PC-9 (cell line): Measurements from ENCODE around the gene ADCY4. TPM values are rescaled to one million over a fixed set of nuclear protein-coding genes. Genes with fewer than 3 reads are reported as not detected.

Experiments
- BruUV-seq: library from RNA; stranded (reverse); fragments of 400-500 nt; replicated peaks from 2 replicates; lab custom pipeline; 2021; lab: Mats Ljungman, UMichigan
- CTCF ChIA-PET: fragments of 300-600 bp; sonication (Branson Sonifier 250); formaldehyde crosslinking; loops from one replicate; lab custom pipeline; 2022; ENCODE audit warnings: antibody characterized with exemption; lab: Charles Lee
- POLR2A ChIA-PET: fragments of 300-600 bp; sonication (Branson Sonifier 250); formaldehyde crosslinking; loops from one replicate; lab custom pipeline; 2022; ENCODE audit warnings: antibody characterized with exemption; ENCODE audit not compliant: unreplicated experiment; lab: Charles Lee
- DNase-seq, 2 experiments: peaks; one replicate each; pipeline versions ENCODE4 v3.0.0 to v3.0.0-alpha.2; 2015 to 2022; ENCODE audit warnings: mixed read lengths in 1 of 2
- H2AFZ ChIP-seq: fragments of 200-600 bp; sonication (generic); 2 replicates; pipeline ENCODE4 v1.8.1; 2017; ENCODE audit warnings: antibody characterized with exemption
- H3F3A ChIP-seq: fragments of 200-600 bp; sonication (generic); 2 replicates; pipeline ENCODE4 v1.8.1; 2017; ENCODE audit warnings: antibody characterized with exemption, mild to moderate bottlenecking, low read depth; ENCODE audit not compliant: insufficient read depth
- H3K27ac ChIP-seq: fragments of 200-600 bp; sonication (generic); 2 replicates; pipeline ENCODE4 v1.6.1; 2016; ENCODE audit warnings: mixed run types
- H3K27me3 ChIP-seq: fragments of 200-600 bp; sonication (generic); 2 replicates; pipeline ENCODE4 v1.6.1; 2016; ENCODE audit warnings: low read depth, mixed run types; ENCODE audit not compliant: insufficient read depth
- H3K36me3 ChIP-seq: fragments of 200-600 bp; sonication (generic); 2 replicates; pipeline ENCODE4 v1.6.1; 2016; ENCODE audit warnings: low read depth, mixed run types
- H3K4me1 ChIP-seq: fragments of 200-600 bp; sonication (generic); replicated peaks from 2 replicates; pipeline ENCODE4 v1.6.1; 2016; ENCODE audit warnings: mixed run types; ENCODE audit not compliant: insufficient read depth
- H3K4me2 ChIP-seq: fragments of 200-600 bp; sonication (generic); 2 replicates; pipeline ENCODE4 v1.6.1; 2017; ENCODE audit warnings: mixed run types
- H3K4me3 ChIP-seq: fragments of 200-600 bp; sonication (generic); 2 replicates; pipeline ENCODE4 v1.6.1; 2016; ENCODE audit warnings: mixed run types
- H3K79me2 ChIP-seq: fragments of 200-600 bp; sonication (generic); 2 replicates; pipeline ENCODE4 v1.6.1; 2017; ENCODE audit warnings: low read depth, mixed run types
- H3K9me2 ChIP-seq: fragments of 200-600 bp; sonication (generic); 2 replicates; pipeline ENCODE4 v1.8.1; 2017; ENCODE audit warnings: mild to moderate bottlenecking; ENCODE audit not compliant: insufficient read depth
- H3K9me3 ChIP-seq: fragments of 200-600 bp; sonication (generic); 2 replicates; pipeline ENCODE4 v1.8.1; 2016; ENCODE audit warnings: low read depth; ENCODE audit not compliant: insufficient read depth
- H4K20me1 ChIP-seq: fragments of 200-600 bp; sonication (generic); 2 replicates; pipeline ENCODE4 v1.8.1; 2017; ENCODE audit not compliant: insufficient read depth
- EZH2 ChIP-seq: fragments of 200-600 bp; sonication (generic); IDR thresholded peaks from 2 replicates; pipeline ENCODE4 v1.8.0; 2017; ENCODE audit warnings: antibody characterized with exemption, low read depth
- intact Hi-C: fragments of 100-400 bp; cut with micrococcal nuclease; formaldehyde crosslinking; loops from one replicate; pipeline ENCODE4 v1.10.0; 2022; ENCODE audit not compliant: unreplicated experiment
- total RNA-seq: library from RNA; stranded (reverse); gene quantifications from 2 replicates; pipeline ENCODE4 v1.2.3, GENCODE V29; 2021
- TF ChIP-seq, protein P1 (sequence below): fragments of 200-600 bp; sonication (generic); conservative IDR thresholded peaks from 2 replicates; pipeline ENCODE4 v1.6.1; 2017; ENCODE audit warnings: mixed run types, antibody characterized with exemption, mild to moderate bottlenecking, moderate library complexity

ADCY4 gene
- total RNA-seq, 1 experiment from 2014 or later: 1.8 TPM

DNA sequence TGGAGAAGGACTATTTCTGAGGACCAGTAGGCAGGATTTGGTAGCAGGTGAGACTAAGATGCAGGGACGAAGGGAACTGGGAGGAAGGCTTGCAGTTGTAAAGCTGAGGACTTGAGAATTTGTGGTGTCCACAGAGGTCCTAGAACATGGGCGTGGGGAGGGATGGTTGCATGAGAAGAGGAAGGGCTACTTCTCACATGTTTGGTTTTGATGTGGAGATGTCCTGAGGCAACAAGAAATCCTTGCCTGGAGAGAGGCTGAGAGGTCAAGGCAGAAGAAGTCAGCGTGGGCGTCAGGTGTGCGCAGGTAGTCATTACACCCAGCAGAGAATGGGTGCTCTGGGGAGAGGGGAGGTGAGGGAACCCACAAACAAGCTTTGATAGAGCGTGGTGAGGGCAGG is 57.8 kb downstream of the ADCY4 start:
- Histone ChIP-seq H3F3A (peaks cover 26% of the 10 kb centered on the region), H2AFZ (no peak overlapping the region), H3K79me2 (no peaks in the 10 kb centered on the region), H3K27me3 (no peaks in the 10 kb centered on the region), H3K27ac (no peak overlapping the region), H3K4me2 (no peak overlapping the region), H3K9me3 (no peaks in the 10 kb centered on the region), H3K4me3 (no peak overlapping the region), H3K36me3 (no peaks in the 10 kb centered on the region), H4K20me1 (no peaks in the 10 kb centered on the region), H3K9me2 (no peaks in the 10 kb centered on the region), H3K4me1 (peaks cover 22% of the 10 kb centered on the region)
- BruUV-seq: no TSS peak
- no peak for DNase-seq
- no peak for TF ChIP-seq EZH2
- TF ChIP-seq, protein P1, sequence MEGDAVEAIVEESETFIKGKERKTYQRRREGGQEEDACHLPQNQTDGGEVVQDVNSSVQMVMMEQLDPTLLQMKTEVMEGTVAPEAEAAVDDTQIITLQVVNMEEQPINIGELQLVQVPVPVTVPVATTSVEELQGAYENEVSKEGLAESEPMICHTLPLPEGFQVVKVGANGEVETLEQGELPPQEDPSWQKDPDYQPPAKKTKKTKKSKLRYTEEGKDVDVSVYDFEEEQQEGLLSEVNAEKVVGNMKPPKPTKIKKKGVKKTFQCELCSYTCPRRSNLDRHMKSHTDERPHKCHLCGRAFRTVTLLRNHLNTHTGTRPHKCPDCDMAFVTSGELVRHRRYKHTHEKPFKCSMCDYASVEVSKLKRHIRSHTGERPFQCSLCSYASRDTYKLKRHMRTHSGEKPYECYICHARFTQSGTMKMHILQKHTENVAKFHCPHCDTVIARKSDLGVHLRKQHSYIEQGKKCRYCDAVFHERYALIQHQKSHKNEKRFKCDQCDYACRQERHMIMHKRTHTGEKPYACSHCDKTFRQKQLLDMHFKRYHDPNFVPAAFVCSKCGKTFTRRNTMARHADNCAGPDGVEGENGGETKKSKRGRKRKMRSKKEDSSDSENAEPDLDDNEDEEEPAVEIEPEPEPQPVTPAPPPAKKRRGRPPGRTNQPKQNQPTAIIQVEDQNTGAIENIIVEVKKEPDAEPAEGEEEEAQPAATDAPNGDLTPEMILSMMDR: no peak
- CTCF ChIA-PET: no interaction called here
- intact Hi-C loops: no loop called here
- POLR2A ChIA-PET: no interaction called here

DNA sequence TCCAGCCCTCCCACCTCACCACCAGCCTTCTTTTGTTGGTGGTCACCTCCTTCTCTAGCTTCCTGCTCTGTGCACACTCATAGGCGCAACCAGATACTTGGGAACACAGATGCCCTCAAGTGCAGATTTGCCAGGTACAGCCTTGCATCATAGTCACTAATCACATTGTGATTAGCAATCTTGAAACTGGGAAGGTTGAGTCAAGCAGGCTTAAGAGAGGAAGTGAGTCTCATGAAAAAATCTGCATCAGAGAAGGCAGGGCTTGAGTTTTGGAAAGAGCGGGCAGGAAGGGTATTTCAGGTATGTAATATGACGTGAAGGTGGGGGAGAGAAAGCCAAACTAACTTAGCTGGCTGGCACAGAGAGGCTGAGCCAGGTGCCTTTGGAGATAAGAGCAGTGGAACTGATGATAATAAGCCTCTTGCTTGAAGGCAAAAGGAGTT is 60.7 kb downstream of the ADCY4 start:
- Histone ChIP-seq H3K9me3 (no peaks in the 10 kb centered on the region), H3K9me2 (no peaks in the 10 kb centered on the region), H2AFZ (no peak overlapping the region), H3K27me3 (no peaks in the 10 kb centered on the region), H3K4me1 (peaks cover 24% of the 10 kb centered on the region), H3F3A (peaks cover 25% of the 10 kb centered on the region), H3K36me3 (no peaks in the 10 kb centered on the region), H3K4me2 (peak overlapping the region; percentile 55), H4K20me1 (no peaks in the 10 kb centered on the region), H3K27ac (peak overlapping the region; percentile 75), H3K79me2 (no peaks in the 10 kb centered on the region), H3K4me3 (no peak overlapping the region)
- peak; percentile 41 to 86 for DNase-seq
- intact Hi-C loops: loop anchor here (2.0 kb wide), 1 partner anchor 31 kb away; the partner anchor contains the start of gene TINF2
- CTCF ChIA-PET: interaction anchor here (0.6 to 1.0 kb wide), 4 partner anchors 11 to 180 kb away, joined by 3 to 4 read pairs (median 4); partner anchors contain the start of genes PCK2, TGM1 and TINF2
- no TSS peak for BruUV-seq
- TF ChIP-seq EZH2: no peak
- TF ChIP-seq, protein P1: no peak
- POLR2A ChIA-PET: no interaction called here

DNA sequence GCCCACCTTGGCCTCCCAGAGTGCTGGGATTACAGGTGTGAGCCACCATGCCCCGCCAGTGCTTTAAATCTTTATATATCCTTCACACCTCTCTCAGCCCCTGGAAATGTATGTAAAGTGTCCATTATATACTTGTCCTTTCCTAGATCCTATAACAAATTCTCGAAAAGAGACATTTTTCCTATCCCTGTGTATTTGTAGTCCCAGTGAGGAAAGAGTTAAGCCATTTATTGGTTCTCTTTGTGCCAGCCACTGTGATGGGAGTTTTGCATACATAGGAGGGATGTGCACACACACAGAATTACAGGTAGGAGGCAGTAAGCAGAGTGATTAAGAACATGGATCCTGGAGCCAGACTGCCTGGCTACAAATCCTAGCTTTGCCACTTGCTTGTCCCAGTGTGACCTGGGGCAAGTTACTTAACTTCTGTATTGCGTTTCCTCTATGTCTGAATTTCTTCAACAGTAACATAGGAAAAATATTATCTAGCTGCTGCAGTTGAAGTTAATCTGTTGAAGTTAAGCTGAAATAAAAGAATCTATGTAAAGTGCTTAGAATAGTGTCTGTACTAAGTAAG is 61.4 kb downstream of the ADCY4 start:
- DNase-seq: no peak
- no peaks in the 10 kb centered on the region for H4K20me1 ChIP-seq
- H3K27ac ChIP-seq: peak overlapping the region; percentile 75
- H3K9me2 ChIP-seq: no peaks in the 10 kb centered on the region
- no peak overlapping the region for H2AFZ ChIP-seq
- intact Hi-C loops: no loop called here
- H3F3A ChIP-seq: peaks cover 19% of the 10 kb centered on the region
- H3K36me3 ChIP-seq: no peaks in the 10 kb centered on the region
- H3K4me2 ChIP-seq: peak overlapping the region; percentile 55
- no peak overlapping the region for H3K4me3 ChIP-seq
- BruUV-seq: no TSS peak
- POLR2A ChIA-PET: no interaction called here
- peaks cover 20% of the 10 kb centered on the region for H3K4me1 ChIP-seq
- TF ChIP-seq EZH2: no peak
- TF ChIP-seq, protein P1: no peak
- H3K27me3 ChIP-seq: no peaks in the 10 kb centered on the region
- H3K9me3 ChIP-seq: no peaks in the 10 kb centered on the region
- CTCF ChIA-PET: interaction anchor here (0.8 to 1.0 kb wide), 2 partner anchors 10 to 31 kb away, joined by 3 to 4 read pairs; partner anchors contain the start of genes TGM1 and TINF2
- H3K79me2 ChIP-seq: no peaks in the 10 kb centered on the region
